Measurements from ENCODE around the gene MELK. TPM values are rescaled to one million over a fixed set of nuclear protein-coding genes. Genes with fewer than 3 reads are reported as not detected.
"Not testable (repeated sequence)": the region's sequence is repeated elsewhere in the genome, so short reads cannot be mapped to it uniquely, and the experiment has no call there.

The MELK gene
- polyA plus RNA-seq (ENCODE audit: insufficient read length in 4 of 4) = 10 to 100 TPM; 19.4 to 24.7 (median 21.7) TPM

DNA sequence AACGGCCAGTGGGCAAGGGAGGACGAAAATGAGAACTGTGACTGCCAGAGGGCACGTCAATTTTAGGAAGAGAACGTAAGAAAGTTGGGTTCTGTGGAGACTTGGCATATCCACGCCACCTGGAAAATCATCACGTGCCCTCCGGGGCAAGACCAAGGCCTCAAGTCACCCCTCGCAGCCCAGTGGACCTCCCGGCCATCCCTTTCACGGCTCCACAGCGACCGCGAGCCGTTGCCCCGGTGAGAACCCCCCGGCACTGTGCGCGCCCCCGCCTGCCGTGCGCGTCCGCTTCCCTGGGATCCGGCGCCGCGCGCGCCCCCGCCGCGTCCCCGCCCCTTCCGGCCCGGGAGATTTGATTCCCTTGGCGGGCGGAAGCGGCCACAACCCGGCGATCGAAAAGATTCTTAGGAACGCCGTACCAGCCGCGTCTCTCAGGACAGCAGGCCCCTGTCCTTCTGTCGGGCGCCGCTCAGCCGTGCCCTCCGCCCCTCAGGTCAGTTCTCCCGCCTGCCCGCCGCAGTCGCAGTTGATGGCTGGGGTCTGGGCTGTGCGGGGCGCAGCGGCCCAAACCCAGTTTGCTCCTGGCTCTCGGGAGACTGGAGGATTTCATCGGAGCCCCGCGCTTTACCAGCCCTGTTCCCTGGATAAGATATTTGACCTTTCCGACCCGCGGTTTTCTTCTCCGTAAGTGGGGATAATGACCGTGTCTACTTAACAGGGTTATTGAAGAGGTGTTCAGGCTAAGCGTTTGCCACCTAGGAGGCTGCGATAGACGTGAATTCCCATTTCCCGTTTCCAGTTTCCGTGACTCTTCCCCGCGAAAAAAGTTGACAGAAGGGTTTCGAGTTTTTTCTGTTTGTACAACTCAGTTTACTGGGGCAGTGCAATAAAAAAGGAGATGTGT lies at the start of gene MELK:
Gene MELK (plus strand): TSS at position 381 of the 904 bp plus-strand sequence. CDS start 8,787 bp downstream, outside the sequence.
- peak; percentile 54 to 69 (median 62) for DNase-seq (ENCODE audit: low read depth in 4 of 4, low spot score in 3 of 4)

DNA sequence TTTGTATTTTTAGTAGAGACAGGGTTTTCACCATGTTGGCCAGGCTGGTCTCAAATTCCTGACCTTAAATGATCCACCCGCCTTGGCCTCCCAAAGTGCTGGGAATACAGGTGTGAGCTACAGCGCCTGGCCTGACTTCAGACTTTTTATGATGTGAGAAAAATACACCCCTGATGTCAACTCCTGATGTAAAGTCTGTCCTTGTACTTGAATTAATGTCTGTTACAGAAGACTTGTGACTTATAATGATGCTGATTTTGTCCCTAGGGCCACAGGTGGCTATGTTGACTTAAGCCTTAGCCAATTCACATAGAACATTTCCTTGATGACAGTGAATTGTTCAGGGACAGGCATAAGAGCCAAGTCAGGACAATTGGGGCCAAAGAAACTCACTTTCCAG lies 42.5 kb upstream of the MELK start:
- DNase-seq (ENCODE audit: low read depth in 4 of 4, low spot score in 3 of 4) = no peak

DNA sequence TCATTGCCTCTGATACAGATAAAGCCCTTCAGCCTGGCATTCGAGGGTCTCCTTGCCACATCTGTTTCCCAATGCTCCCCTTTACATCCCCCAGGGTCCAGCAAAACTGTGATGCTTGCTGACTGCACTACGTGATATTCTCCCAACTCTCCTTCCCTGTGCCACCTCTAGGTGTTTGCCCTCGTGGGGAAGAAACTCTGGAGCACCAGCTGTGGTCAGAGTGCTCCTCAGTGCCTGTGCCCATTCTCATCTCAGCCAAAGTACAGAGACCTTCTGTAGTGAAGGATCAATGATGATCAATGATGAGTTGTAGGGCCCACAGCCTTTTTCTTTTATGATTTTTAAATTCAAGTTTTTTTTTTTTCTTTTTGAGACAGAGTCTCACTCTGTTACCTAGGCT lies 40.3 kb upstream of the MELK start:
- no peak for DNase-seq (ENCODE audit: low read depth in 4 of 4, low spot score in 3 of 4)

DNA sequence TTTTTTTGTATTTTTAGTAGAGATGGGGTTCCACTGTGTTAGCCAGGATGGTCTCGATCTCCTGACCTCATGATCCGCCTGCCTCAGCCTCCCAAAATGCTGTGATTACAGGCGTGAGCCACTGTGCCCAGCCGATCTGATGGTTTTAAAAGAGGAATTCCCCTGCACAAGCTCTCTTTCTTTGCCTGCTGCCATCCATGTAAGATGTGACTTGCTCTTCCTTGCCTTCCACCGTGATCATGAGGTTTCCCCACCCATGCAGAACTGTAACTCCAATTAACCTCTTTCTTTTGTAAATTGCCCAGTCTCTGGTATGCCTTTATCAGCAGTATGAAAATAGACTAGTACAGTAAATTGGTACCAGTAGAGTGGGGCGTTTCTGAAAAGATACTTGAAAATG lies 39.0 kb upstream of the MELK start:
- DNase-seq (ENCODE audit: low read depth in 4 of 4, low spot score in 3 of 4) = not testable (repeated sequence)

DNA sequence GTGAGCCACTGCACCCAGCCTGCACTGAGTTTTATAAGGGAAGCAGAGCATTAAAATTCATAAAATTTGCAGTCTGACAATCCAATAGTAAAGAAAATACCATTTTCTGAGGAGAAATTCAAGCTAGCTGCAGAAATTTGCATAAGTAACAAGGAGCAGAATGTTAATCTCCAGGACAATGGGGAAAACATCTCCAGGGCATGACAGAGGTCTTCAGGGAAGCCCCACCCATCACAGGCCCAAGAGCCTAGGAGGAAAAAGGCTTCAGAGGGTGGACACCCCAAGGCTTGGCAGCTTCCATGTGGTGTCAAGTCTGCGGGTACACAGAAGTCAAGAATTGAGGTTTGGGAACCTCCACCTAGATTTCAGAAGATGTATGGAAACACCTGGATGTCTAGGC lies 37.6 kb upstream of the MELK start:
- DNase-seq (ENCODE audit: low read depth in 4 of 4, low spot score in 3 of 4) = no peak

DNA sequence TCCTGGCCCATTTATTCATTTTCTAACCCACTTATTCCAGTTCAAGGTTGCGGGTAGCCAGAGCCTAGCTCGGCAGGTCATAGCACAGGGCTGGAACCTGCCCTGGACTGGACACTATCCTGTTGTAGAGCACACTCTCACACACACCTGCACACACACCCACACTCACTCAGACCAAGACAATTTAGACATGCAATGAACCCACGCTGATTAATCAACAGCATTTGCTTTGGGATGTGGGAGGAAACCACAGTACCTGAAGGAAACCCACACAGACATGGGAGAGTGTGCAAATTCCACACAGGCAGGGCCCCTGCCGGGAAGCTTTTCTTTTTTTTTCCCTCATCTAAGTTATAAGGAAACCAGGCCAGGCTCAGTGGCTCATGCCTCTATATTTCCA lies 34.8 kb upstream of the MELK start:
- no peak for DNase-seq (ENCODE audit: low read depth in 4 of 4, low spot score in 3 of 4)

DNA sequence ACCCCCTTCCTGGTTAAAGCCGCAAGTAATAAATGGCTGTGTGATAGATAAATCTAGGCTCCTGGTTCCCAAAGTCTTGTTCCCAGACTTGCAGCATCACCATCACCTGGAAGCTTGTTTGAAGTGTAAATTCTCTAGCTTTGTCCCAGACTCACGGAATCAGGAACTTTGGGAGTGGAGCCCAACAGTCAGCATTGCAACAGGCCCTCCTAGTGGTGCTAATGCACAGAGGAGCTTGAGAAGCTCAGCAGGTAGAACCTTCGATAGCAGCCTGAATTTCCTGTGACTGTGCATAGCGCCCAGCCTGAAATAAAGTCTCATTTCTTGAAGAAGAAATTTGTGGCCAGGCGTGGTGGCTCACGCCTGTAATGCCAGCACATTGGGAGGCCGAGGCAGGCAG lies 30.3 kb upstream of the MELK start:
- no peak for DNase-seq (ENCODE audit: low read depth in 4 of 4, low spot score in 3 of 4)

DNA sequence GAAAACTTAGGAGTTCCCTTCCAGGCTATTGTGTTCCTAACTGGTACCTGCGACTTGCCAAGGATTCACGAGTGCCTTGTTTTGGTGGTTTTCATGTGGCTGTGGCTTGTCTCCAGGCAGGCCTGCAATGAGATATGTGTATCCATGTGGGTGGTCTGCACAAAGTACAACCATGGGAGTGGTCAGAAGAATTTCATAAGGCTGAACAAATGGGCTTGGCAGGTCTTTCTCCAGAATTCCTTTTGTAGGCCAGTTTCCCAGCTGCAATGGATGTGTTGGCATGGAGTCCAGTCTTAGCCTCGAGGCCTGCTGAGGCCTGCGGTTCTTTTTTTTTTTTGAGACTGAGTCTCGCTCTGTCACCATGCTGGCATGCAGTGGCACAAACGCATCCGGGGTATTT lies 28.8 kb upstream of the MELK start:
- no peak for DNase-seq (ENCODE audit: low read depth in 4 of 4, low spot score in 3 of 4)

DNA sequence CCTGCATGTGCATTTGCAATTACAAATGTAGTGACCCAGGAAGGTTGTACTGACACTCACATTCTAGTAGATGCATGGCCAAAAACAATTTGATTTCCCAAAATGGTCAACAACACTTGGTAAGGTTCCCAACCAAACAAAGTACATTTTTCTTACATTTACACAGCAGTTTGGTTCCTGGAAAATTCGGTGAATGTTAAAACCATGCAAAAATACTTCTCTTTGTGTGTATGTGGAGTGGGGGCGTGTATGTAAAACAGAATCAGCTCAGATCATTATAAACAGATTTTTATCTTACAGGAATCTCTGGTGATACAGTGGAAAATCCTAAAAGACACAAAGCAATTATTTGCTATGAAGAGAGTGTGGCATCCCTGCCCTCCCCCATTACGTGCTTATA lies 25.1 kb upstream of the MELK start:
- no peak for DNase-seq (ENCODE audit: low read depth in 4 of 4, low spot score in 3 of 4)

DNA sequence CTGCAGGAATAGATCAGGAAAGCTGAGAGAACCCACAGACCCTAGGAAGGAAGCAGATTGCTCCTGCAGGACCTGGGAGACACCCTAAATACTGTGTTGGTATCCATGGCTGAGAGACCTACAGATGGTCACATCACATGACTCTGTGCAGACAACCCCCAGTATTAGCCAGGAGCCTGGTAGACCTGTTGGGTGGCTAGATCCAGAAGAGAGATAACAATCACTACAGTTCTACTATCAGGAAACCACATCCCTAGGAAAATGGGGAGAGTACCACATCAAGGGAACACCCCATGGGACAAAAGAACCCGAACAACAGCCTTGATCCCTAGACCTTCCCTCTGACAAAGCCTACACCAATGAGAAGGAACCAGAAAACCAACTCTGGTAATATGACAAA lies 24.2 kb upstream of the MELK start:
- no peak for DNase-seq (ENCODE audit: low read depth in 4 of 4, low spot score in 3 of 4)

DNA sequence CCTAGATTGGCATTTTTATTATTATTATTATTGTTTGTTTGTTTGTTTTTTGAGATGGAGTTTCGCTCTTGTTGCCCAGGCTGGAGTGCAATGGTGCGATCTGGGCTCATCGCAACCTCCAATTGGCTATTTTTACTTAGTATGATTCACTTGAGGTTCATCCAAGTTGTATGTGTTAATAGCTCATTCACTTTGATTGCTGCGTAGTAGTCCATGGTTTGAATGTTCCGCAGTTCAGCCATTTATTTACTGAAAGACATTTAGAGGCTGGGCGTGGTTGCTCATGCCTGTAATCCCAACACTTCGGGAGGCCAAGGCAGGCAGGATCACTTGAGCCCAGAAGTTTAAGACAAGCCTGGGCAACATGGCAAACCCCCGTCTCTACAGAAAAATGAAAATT lies 22.6 kb upstream of the MELK start:
- DNase-seq (ENCODE audit: low read depth in 4 of 4, low spot score in 3 of 4) = no peak

DNA sequence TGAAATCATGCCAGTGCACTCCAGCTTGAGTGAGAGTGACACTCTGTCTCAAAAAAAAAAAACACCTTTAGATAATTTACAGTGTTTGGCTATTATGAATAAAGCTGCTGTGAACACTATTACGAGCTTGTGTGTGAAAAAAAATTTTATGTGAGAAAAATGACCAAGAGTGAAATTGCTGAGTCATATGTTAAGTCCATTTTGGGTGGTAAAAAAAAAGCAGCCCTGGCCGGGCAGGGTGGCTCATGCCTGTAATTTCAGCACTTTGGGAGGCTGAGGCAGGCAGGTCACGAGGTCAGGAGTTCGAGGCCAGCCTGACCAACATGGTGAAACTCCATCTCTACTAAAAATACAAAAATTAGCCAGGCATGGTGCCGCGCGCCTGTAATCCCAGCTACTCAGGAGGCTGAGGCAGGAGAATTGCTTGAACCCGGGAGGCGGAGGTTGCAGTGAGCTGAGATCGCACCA lies 22.0 kb upstream of the MELK start:
- DNase-seq (ENCODE audit: low read depth in 4 of 4, low spot score in 3 of 4) = not testable (repeated sequence)

DNA sequence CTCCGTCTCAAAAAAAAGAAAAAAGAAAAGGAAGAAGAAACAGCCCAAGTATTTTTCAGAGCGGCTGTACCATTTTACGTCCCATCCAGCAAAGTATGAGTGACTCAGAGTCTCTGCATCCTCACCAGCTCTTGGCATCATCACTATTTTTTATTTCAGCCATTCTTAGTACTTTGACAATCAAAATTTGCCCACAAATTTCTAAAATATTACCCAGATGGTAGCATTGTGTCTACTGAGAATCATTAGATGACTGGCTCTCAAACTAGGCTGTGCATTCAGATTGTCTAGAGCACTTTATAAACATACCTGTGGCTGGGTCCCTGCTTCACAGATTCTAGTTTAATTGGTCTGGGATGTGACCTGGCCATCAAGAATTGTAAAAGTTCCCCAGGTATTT lies 21.6 kb upstream of the MELK start:
- DNase-seq (ENCODE audit: low read depth in 4 of 4, low spot score in 3 of 4) = no peak

DNA sequence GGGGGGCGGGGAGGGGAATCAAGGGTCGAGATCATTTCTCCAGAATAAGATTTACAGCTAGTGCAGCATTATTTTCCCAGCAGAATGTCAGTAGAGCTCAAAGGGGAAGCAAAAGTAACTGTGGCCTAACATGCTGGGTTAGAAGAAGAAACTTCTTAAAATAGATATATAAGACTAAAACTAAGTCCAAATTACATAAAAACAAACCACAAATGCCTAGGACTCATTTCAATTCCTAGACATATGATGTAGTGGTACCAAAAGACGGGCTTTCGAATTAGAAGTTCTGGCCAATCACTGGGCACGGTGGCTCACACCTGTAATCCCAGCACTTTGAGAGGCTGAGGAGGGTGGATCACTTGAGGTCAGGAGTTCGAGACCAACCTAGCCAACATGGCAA lies 20.8 kb upstream of the MELK start:
- DNase-seq (ENCODE audit: low read depth in 4 of 4, low spot score in 3 of 4) = no peak

DNA sequence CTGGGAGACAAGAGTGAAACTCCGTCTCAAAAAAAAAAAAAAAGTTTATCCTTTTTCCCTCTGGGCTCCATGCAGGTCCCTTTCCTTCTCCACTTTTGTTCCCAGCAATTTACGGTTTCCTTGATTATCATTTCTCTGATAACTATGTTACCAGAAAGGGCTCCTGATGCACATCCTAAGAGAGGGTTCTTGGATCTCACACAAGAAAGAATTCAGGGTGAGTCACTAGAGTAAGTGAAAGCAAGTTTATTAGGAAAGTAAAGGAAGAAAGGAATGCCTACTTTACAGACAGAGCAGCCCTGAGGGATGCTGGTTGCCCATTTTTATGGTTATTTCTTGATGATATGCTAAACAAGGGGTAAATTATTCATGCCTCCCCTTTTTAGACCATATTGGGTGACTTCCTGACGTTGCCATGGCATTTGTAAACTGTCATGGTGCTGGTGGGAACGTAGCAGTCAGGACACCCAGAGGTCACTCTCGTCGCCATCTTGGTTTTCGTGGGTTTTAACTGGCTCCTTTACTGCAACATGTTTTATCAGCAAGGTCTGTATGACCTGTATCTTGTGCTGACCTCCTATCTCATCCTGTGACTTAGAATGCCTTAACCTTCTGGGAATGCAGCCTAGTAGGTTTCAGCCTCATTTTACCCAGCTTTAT lies 13.5 kb upstream of the MELK start:
- no peak for DNase-seq (ENCODE audit: low read depth in 4 of 4, low spot score in 3 of 4)

DNA sequence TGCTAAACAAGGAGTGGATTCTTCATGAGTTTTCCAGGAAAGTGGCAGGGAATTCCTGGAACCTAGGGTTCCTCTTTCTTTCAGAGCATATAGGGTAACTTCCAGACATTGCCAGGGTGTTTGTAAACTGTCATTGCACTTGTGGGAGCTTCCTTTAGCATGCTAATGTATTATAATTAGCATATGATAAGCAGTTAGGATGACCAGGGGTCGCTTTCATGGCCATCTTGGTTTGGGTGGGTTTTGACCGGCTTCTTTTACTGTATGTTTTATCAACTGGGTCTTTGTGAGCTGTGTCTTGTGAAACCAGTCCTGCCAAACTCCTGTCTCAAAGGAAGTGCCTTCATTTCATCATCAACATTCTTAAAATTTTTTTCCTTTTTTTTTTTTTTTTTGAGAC lies 11.9 kb upstream of the MELK start:
- no peak for DNase-seq (ENCODE audit: low read depth in 4 of 4, low spot score in 3 of 4)

DNA sequence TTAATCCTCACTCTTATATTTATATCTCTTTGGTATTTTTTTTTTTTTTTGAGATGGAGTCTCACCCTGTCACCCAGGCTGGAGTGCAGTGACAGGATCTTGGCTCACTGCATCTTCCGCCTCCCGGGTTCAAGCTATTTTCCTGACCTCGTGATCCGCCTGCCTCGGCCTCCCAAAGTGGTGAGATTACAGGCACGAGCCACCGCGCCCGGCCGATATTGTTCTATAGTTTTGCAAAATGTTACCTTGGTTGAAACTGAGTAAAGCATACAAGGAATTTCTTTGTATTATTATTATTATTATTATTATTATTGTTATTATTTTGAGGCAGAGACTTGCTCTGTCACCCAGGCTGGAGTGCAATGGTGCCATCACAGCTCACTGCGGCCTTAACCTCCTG lies 9.9 kb upstream of the MELK start:
- not testable (repeated sequence) for DNase-seq (ENCODE audit: low read depth in 4 of 4, low spot score in 3 of 4)

DNA sequence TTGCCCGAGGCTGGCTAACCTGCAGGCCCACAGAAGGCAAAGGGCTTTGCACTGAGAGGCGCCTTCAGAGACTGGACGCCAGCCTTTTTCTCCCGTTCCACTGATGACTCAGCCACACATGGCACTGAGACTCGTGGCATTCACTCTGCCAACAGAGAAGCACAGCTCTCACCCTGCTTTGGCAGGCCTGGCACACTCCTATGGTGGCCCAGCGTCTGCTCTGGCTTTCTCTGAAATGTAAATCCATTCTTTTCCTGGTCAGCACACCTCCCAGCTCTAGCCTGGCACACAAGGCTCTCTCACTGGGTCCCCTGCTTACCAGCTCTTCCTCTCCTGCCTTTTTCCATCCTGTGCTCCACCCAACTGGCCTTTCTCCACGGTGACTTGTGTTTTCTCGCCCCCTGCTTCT lies 5.9 kb upstream of the MELK start:
- no peak for DNase-seq (ENCODE audit: low read depth in 4 of 4, low spot score in 3 of 4)

DNA sequence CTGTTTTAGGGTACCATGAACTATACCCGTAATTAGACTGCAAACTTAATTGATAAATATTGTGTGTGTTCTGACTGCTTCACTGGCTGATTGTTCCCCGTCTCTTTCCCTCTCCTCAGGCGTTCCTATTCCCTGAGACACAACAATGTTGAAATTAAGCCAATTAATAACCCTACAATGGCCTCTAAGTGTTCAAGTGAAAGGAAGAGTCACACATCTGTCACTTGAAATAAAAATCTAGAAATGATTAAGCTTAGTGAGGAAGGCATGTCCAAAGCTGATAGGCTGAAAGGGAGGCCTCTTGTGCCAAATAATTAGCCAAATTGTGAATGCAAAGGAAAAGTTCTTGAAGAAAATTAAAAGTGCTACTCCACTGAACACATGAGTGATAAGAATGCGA lies 4.0 kb upstream of the MELK start:
- DNase-seq (ENCODE audit: low read depth in 4 of 4, low spot score in 3 of 4) = not testable (repeated sequence)

DNA sequence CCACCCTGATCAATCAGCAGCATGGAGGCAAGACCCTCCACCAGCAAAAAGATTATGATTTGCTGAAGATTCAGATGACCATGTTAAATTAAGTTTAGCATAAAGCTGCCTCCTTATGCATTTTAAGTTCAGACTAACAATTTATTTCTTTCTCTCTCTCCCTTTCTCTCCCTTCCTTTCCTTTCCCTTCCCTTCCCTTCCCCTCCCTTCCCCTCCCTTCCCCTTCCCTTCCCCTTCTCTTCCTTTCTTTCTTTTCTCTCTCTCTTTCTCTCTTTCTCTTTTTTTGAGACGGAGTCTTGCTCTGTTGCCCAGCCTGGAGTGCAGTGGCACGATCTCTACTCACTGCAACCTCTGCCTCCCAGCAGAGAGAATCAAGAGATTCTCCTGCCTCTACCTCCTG lies 1.4 kb upstream of the MELK start:
- no peak for DNase-seq (ENCODE audit: low read depth in 4 of 4, low spot score in 3 of 4)

DNA sequence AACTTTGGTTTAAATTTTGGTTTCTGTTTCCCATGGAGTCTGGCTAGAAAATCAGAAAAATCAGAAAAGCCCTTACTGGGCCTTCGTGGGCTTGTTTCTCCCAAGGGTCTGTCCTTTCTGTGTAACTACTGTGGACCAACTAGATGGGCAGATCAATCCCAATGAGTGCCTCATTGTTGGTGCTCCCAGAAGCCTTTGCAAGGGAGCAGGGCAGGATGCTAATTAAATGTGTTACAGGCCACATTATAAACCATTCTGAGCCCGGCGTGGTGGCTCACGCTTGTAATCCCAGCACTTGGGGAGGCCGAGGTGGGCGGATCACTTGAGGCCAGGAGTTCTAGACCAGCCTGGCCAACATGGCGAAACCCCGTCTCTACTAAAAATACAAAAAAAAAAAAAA lies 1.4 kb downstream of the MELK start:
- DNase-seq (ENCODE audit: low read depth in 4 of 4, low spot score in 3 of 4) = not testable (repeated sequence)

DNA sequence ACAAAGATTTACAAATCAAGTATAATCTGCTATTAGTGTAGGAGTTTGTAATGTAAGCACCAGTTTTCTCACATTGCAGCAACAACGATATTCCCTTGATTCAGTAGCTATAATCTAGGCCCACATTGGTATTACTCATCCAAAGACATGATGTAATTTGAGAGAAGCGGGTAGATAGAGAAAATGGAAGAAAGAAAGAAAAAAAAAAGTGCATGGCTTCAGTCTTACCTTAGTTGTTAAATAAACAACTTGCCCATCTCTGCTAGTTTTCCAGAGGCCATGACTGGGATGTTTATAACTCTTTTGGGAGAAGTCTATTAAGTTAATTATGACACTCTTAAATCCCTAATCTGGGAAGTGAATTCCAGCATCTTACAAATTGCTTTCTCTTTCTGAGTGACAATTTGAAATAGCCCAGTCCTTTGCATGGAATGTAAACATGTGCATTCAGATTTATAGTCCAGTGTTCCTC lies 2.8 kb downstream of the MELK start:
- DNase-seq (ENCODE audit: low read depth in 4 of 4, low spot score in 3 of 4) = no peak

Measured in left renal pelvis (tissue), 4 donors.